GM12873 (cell line): ENCODE measurements around the gene GUCY1B1.

Experiments used
- TF ChIP-seq, protein P1 (sequence below): IDR thresholded peaks from 2 replicates; pipeline ENCODE4 v1.5.1; 2012; ENCODE audit warnings: low read depth, mild to moderate bottlenecking, moderate library complexity, low read length, control low read depth; ENCODE audit not compliant: insufficient read depth; ENCODE audit errors: missing control alignments

GUCY1B1 gene

DNA sequence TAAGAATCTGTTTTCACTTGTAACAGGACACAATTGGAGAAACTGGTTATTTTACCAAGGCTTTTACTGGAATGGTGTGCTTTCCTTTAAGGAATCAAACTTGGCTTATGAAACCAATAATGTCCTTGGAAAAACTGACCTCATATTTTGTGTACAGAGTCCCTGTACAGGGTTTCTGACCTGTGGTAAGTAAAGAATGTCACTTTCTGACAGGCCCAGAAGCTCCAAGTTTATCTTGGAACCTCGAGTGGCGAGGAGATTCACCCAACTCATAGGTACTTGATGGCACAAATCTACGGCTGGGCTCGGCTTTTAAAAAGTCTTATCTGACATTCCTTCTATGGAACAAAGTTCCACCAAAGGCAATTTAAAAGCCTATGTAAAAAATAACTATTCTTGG, 90.2 kb downstream of the GUCY1B1 start:
- TF ChIP-seq, protein P1, sequence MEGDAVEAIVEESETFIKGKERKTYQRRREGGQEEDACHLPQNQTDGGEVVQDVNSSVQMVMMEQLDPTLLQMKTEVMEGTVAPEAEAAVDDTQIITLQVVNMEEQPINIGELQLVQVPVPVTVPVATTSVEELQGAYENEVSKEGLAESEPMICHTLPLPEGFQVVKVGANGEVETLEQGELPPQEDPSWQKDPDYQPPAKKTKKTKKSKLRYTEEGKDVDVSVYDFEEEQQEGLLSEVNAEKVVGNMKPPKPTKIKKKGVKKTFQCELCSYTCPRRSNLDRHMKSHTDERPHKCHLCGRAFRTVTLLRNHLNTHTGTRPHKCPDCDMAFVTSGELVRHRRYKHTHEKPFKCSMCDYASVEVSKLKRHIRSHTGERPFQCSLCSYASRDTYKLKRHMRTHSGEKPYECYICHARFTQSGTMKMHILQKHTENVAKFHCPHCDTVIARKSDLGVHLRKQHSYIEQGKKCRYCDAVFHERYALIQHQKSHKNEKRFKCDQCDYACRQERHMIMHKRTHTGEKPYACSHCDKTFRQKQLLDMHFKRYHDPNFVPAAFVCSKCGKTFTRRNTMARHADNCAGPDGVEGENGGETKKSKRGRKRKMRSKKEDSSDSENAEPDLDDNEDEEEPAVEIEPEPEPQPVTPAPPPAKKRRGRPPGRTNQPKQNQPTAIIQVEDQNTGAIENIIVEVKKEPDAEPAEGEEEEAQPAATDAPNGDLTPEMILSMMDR: no peak

DNA sequence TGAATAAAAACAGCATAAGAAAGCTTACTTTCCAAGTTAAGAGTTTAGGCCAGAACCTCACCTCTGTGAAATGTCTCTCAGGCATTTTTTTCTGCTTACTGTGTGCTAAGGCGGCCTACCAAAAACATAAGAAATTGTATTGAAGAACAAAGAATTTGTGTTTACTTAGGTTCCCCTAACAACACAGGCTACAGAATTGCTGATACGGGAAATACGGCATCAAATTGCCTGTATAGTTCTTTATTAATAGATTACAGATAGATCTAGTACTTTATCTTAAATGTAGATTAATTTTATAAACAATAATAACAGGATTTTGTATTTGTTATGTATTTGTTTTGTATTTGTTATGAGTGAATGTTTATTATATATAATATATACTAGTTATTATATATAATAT, 94.4 kb downstream of the GUCY1B1 start:
- TF ChIP-seq, protein P1: no peak

DNA sequence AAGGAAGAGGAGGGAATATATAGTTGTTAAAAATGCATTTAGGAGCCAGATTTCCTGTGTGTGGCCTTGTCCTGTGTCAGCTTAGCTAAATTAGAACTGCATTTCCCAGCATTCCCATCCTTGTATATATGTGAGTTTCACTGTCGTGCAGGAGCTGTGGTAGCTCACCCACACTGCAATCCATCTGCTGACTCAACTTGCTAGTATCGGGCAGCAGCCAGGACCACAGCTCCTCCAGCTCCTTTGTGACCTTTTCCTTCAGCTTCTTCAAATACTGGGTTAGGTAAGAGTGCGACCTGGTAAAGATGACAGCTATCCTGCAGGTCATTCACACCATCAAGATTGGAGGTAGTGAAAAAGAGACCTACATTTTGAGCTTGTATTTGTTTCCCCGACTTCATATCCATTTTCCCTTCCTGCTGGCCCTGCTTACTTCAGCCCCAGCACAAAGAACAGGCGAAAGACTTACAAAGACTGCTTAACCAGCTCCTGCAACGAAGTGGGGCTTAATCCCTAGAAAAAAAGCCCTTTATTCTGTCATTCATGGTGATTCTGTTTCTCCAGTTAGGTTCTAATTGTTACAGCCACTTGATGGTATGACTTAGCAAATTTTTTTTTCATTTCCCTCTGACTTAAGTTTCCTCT, 95.9 kb downstream of the GUCY1B1 start:
- TF ChIP-seq, protein P1: no peak

DNA sequence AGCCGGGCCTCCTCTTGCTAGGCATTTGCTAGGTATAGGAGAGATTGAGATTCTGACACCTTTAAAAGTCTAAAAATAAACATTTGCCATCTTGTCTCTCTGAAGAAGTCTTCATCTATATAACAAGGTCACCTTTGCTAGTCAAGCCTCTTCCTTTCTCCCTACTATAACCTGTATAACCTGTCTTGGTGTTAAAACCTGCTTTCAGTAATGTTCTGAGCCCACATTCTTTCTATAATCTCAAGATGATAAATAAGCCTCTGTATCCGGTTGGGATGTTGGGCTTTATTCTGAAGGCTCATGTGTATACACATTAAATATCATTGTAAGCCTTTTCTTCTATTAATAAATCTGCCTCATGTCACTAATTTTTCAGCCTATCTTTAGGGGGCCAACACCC, 97.1 kb downstream of the GUCY1B1 start:
- TF ChIP-seq, protein P1: no peak
